HCT116 (cell line): ENCODE results near the gene PRPF4.

ENCODE experiments used
- CBX3 ChIP-seq: IDR thresholded peaks from 2 replicates; pipeline ENCODE4 v1.6.1; 2012; ENCODE audit warnings: low read depth
- EZH2phosphoT487 ChIP-seq: fragments of 200-600 bp; IDR thresholded peaks from 2 replicates; pipeline ENCODE4 v1.6.1; 2018; ENCODE audit warnings: antibody characterized with exemption, borderline replicate concordance
- SIN3A ChIP-seq: IDR thresholded peaks from 2 replicates; pipeline ENCODE4 v1.6.1; 2012; ENCODE audit warnings: low read depth
- SP1 ChIP-seq: IDR thresholded peaks from 2 replicates; pipeline ENCODE4 v1.6.1; 2012; ENCODE audit warnings: low read depth
- TF ChIP-seq, protein P1 (sequence below), 3 experiments: fragments of 200-600 bp in 1 of 3; sonication (generic) in 1 of 3; IDR thresholded peaks in 2 of 3; conservative IDR thresholded peaks in 1 of 3; 2 replicates each; pipeline ENCODE4 v1.5.1; 2012 to 2017; ENCODE audit warnings: low read depth in 2 of 3, low read length in 2 of 3, antibody characterized with exemption in 1 of 3, borderline replicate concordance in 1 of 3, control low read depth in 1 of 3, mild to moderate bottlenecking in 1 of 3, mixed read lengths in 1 of 3, mixed run types in 1 of 3, moderate library complexity in 1 of 3; ENCODE audit not compliant: insufficient read depth in 1 of 3

DNA sequence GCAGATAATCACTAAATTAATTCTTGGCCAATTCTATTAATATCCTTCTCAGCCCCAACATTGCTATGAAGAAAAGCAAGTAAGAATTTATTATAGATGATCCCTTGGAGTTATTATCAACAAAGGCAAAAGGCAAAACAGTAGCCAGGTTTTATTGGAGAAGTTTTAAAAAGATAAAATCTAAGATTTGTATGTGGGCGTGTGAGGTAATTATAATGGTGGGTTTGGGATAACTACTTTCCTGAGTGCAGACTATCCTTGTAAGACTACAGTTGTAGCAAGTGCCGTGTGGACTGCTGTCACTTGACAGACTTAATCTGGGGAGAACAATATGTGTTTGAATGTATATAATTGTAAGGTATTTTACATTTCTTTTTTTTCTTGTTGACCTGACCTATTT is 30.9 kb upstream of the PRPF4 start:
- TF ChIP-seq EZH2phosphoT487 (no peak), CBX3 (no peak), SIN3A (no peak), SP1 (no peak)
- TF ChIP-seq, protein P1, sequence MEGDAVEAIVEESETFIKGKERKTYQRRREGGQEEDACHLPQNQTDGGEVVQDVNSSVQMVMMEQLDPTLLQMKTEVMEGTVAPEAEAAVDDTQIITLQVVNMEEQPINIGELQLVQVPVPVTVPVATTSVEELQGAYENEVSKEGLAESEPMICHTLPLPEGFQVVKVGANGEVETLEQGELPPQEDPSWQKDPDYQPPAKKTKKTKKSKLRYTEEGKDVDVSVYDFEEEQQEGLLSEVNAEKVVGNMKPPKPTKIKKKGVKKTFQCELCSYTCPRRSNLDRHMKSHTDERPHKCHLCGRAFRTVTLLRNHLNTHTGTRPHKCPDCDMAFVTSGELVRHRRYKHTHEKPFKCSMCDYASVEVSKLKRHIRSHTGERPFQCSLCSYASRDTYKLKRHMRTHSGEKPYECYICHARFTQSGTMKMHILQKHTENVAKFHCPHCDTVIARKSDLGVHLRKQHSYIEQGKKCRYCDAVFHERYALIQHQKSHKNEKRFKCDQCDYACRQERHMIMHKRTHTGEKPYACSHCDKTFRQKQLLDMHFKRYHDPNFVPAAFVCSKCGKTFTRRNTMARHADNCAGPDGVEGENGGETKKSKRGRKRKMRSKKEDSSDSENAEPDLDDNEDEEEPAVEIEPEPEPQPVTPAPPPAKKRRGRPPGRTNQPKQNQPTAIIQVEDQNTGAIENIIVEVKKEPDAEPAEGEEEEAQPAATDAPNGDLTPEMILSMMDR (IDR thresholded peaks at IDR 0.05 in 2 of 3, conservative IDR thresholded peaks at IDR 0.05 in 1 of 3; ENCODE audit: borderline replicate concordance in 1 of 3, insufficient read depth in 1 of 3, low read depth in 2 of 3, low read length in 2 of 3), result no peak
